Lung (tissue), 12 donors: Measurements from ENCODE around the gene KLHDC10. TPM values are rescaled to one million over a fixed set of nuclear protein-coding genes. Genes with fewer than 3 reads are reported as not detected.

Experiments used
- ATAC-seq: fragments of 200-7000 bp; cut with Tn5 transposase; one replicate; pipeline ENCODE4 v1.9.1; 2020; ENCODE audit warnings: moderate number of reproducible peaks; ENCODE audit not compliant: insufficient read depth, low FRiP score
- DNase-seq, 3 donors: peaks; one replicate each; pipeline ENCODE4 v3.0.0-alpha.2; 2013 to 2017
- H3K27ac ChIP-seq, 2 donors: one replicate each; pipeline ENCODE4 v1.5.1; 2013; ENCODE audit warnings: mild to moderate bottlenecking in 2 of 2, moderate library complexity in 2 of 2, control low read depth in 1 of 2, inconsistent platforms in 1 of 2, low read depth in 1 of 2, low read length in 1 of 2
- H3K27me3 ChIP-seq, 3 donors: one replicate each; pipeline ENCODE4 v1.5.1; 2013; ENCODE audit warnings: low read length in 2 of 3; ENCODE audit not compliant: control insufficient read depth in 3 of 3, insufficient read depth in 3 of 3
- H3K36me3 ChIP-seq, 4 donors: one replicate each; pipeline ENCODE4 v1.5.1; 2013; ENCODE audit warnings: low read length in 4 of 4, mild to moderate bottlenecking in 1 of 4, moderate library complexity in 1 of 4; ENCODE audit not compliant: control insufficient read depth in 4 of 4, insufficient read depth in 4 of 4
- H3K4me1 ChIP-seq, 5 donors: one replicate each; pipeline ENCODE4 v1.5.1; 2013; ENCODE audit warnings: low read length in 5 of 5, mild to moderate bottlenecking in 2 of 5, moderate library complexity in 1 of 5; ENCODE audit not compliant: control insufficient read depth in 5 of 5, insufficient read depth in 5 of 5
- H3K4me3 ChIP-seq: one replicate; pipeline ENCODE4 v1.5.1; 2013; ENCODE audit warnings: mild to moderate bottlenecking, control low read depth, moderate library complexity
- H3K9ac ChIP-seq, 2 donors: one replicate each; pipeline ENCODE4 v1.5.1; 2013; ENCODE audit warnings: low read length in 2 of 2, control low read depth in 1 of 2; ENCODE audit not compliant: insufficient read depth in 1 of 2
- H3K9me3 ChIP-seq, 4 donors: one replicate each; pipeline ENCODE4 v1.5.1; 2013; ENCODE audit warnings: low read length in 3 of 4, mild to moderate bottlenecking in 1 of 4, moderate library complexity in 1 of 4; ENCODE audit not compliant: control insufficient read depth in 4 of 4, insufficient read depth in 3 of 4
- CTCF ChIP-seq: IDR thresholded peaks from 2 replicates; pipeline ENCODE4 v1.5.1; 2012; ENCODE audit warnings: mild to moderate bottlenecking; ENCODE audit errors: control extremely low read depth, extremely low read depth
- WGBS, 2 donors: extraction: QIAGEN DNeasy Blood & Tissue Kit; methylation state at CpG; one replicate each; pipeline ENCODE4 v1.1.7; 2013; 5-methylcytosine and 5-hydroxymethylcytosine counted together
- polyA plus RNA-seq, 2 donors: library from polyadenylated mRNA; stranded (reverse); fragments of 200-250 nt; gene quantifications; one replicate each; pipeline ENCODE4 v1.2.1, GENCODE V29; 2013
- total RNA-seq, 2 donors: library from RNA; depleted of rRNA in 1 of 2; stranded (reverse); fragments of >200 nt in 1 of 2; gene quantifications; one replicate each; pipeline ENCODE4 v1.2.1, GENCODE V29; 2014 to 2021
- donor health status: control.
- donor health status: control.
- donor health status: Bipolar disorder and iron deficiency.
- donor health status: healthy.
- donor health status: DM: yes; HTN: yes; CAD: no.

The KLHDC10 gene
- total and polyA plus RNA-seq, 4 donors, result 10.4 to 56.9 (median 25.1) TPM

- H3K27ac ChIP-seq, result peak overlapping the region in 1 of 2 donors; percentile 32
Measured at GRCh38 chr7:130146693-130147405, 76.5 kb downstream of the KLHDC10 start.

GRCh38 chr7:130147710-130148325, 77.5 kb downstream of the KLHDC10 start:
- 96 to 98% methylated on average over 14 of the region's 14 CpGs for WGBS, 2 donors
- Histone ChIP-seq H3K4me3 (no peak overlapping the region), H3K4me1 (peaks cover 0 to 11% (median 2%) of the 10 kb centered on the region in 5 donors), H3K36me3 (no peaks in the 10 kb centered on the region), H3K27ac (no peak overlapping the region), H3K9ac (no peak overlapping the region), H3K9me3 (peaks cover 0 to 2% (median 0%) of the 10 kb centered on the region in 4 donors), H3K27me3 (no peaks in the 10 kb centered on the region)
- ATAC-seq (no peak), DNase-seq (no peak)
- no peak for TF ChIP-seq CTCF

More at GRCh38 chr7:130146693-130147405, 76.5 kb downstream of the KLHDC10 start:
- Histone ChIP-seq H3K4me3 (no peak overlapping the region), H3K9me3 (no peaks in the 10 kb centered on the region), H3K36me3 (no peaks in the 10 kb centered on the region), H3K27me3 (no peaks in the 10 kb centered on the region), H3K9ac (no peak overlapping the region), H3K4me1 (peaks cover 0 to 15% (median 11%) of the 10 kb centered on the region in 5 donors)
- ATAC-seq, result no peak
- DNase-seq, result no peak
- 92 to 97% methylated on average over 9 of the region's 9 CpGs for WGBS, 2 donors
- TF ChIP-seq CTCF, result no peak

GRCh38 chr7:130148561-130148960, 78.2 kb downstream of the KLHDC10 start:
- DNase-seq, result peak; percentile 36 to 59 (median 49)
- H3K9ac ChIP-seq, result no peak overlapping the region
- no peak for ATAC-seq
- H3K4me1 ChIP-seq, result peaks cover 0 to 11% (median 0%) of the 10 kb centered on the region in 5 donors
- 67 to 71% methylated on average over 9 of the region's 9 CpGs for WGBS, 2 donors
- TF ChIP-seq CTCF, result no peak
- H3K27ac ChIP-seq, result no peak overlapping the region
- no peaks in the 10 kb centered on the region for H3K27me3 ChIP-seq
- no peaks in the 10 kb centered on the region for H3K36me3 ChIP-seq
- H3K4me3 ChIP-seq, result no peak overlapping the region
- H3K9me3 ChIP-seq, result peaks cover 0 to 2% (median 0%) of the 10 kb centered on the region in 4 donors
